AG10803 (cell line): ENCODE data around the gene MAT2A.
"Not testable (repeated sequence)": the region's sequence is repeated elsewhere in the genome, so short reads cannot be mapped to it uniquely, and the experiment has no call there.

Source experiments
- DNase-seq: peaks from one replicate; pipeline ENCODE4 v3.0.0; 2010; ENCODE audit warnings: low read depth
- H3K4me3 ChIP-seq: 2 replicates; pipeline ENCODE4 v1.5.1; 2011; ENCODE audit warnings: mild to moderate bottlenecking, low read length, control low read depth
- CTCF ChIP-seq: conservative IDR thresholded peaks from 2 replicates; pipeline ENCODE4 v1.5.1; 2011; ENCODE audit warnings: mild to moderate bottlenecking, low read length, control low read depth, inconsistent platforms

The MAT2A gene

GRCh38 chr2:85589181-85589580 is 50.2 kb downstream of the MAT2A start:
- TF ChIP-seq CTCF, result no peak
- DNase-seq, result no peak
- H3K4me3 ChIP-seq, result no peak overlapping the region

DNA sequence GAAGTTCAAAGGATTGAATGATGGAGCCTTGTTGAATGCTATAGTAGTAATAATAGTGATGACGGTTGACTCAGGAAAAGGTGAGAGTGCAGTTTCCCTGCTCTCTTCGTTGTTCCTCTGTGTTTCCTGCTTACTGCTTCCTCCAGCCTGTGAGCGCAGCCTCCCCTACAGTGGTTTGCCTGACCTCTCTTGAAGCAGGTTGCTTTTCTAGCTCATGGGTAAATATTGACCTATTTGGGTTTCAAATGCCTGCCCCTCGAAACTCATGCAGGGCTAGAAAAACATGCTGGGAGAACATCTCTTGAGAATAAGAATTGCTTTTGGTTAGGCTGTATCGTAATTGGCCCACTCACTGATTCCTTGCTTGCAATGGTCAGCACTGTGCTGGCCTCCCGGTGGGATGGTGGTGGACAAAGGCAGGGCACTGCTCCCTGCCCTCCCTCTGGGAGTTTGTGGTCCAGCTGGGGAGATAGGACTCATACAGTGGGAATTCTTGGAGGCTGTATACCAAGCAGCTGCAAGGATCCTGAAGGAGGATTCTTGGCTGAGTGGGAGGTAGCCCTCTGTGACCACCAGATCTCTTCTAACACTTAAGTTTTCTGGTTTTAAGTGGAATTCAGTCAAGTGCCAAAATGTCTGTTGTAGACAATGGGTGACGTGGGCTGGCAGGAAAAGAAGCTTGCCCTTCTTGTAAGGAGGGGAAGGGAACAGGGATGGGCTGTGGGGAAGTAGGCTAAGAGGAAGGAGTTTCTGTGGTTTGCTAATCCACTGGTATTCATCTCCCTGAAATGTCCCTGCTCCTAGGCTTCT is 51.2 kb downstream of the MAT2A start:
- no peak overlapping the region for H3K4me3 ChIP-seq
- DNase-seq, result peak; percentile 98
- no peak for TF ChIP-seq CTCF

GRCh38 chr2:85590950-85591349 is 52.0 kb downstream of the MAT2A start:
- no peak for TF ChIP-seq CTCF
- DNase-seq, result no peak
- H3K4me3 ChIP-seq, result no peak overlapping the region; the same call in 1 of the 2 replicates

GRCh38 chr2:85591563-85591962 is 52.6 kb downstream of the MAT2A start:
- TF ChIP-seq CTCF, result no peak
- DNase-seq, result no peak

DNA sequence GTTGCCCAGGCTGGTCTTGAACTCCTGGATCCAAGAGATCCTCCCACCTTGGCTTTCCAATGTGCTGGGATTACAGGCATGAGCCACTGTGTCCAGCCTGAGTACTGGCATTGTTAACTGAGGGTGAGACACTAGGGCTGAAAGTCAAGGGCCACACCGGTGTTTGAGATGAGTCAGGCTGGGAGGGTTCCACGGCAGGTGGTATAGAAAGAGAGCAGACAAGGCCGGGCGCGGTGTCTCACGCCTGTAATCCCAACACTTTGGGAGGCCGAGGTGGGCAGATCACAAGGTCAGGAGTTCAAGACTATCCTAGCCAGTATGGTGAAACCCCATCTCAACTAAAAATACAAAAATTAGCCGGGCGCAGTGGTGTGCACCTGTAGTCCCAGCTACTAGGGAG is 53.3 kb downstream of the MAT2A start:
- H3K4me3 ChIP-seq, DNase-seq: not testable (repeated sequence)

More at GRCh38 chr2:85591563-85591962, 52.6 kb downstream of the MAT2A start:
- no peak overlapping the region for H3K4me3 ChIP-seq

DNA sequence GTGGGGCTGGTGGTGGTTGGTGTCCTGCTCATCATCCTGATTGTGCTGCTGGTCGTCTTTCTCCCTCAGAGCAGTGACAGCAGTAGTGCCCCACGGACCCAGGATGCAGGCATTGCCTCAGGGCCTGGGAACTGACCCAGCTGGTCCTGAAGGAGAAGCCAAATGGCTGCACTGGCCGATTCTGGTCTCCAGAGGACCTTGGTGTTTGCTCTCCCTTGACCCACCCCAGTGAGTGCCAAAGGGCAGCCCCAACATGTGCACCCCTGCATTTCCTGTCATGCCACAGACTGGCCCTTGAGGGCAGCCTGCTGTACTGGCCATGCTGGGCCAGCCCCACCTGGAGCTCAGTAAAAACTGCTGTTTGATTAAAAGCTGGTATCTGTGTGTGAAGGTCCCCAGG is 54.1 kb downstream of the MAT2A start:
- TF ChIP-seq CTCF, result no peak
- no peak for DNase-seq
- no peak overlapping the region for H3K4me3 ChIP-seq
